ENCODE data around the gene KCNG3.

- TF ChIP-seq, protein P1, sequence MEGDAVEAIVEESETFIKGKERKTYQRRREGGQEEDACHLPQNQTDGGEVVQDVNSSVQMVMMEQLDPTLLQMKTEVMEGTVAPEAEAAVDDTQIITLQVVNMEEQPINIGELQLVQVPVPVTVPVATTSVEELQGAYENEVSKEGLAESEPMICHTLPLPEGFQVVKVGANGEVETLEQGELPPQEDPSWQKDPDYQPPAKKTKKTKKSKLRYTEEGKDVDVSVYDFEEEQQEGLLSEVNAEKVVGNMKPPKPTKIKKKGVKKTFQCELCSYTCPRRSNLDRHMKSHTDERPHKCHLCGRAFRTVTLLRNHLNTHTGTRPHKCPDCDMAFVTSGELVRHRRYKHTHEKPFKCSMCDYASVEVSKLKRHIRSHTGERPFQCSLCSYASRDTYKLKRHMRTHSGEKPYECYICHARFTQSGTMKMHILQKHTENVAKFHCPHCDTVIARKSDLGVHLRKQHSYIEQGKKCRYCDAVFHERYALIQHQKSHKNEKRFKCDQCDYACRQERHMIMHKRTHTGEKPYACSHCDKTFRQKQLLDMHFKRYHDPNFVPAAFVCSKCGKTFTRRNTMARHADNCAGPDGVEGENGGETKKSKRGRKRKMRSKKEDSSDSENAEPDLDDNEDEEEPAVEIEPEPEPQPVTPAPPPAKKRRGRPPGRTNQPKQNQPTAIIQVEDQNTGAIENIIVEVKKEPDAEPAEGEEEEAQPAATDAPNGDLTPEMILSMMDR (IDR thresholded peaks at IDR 0.05) = no peak
- no peak for TF ChIP-seq POLR2A (IDR thresholded peaks at IDR 0.05)
Measured at GRCh38 chr2:42516418-42516901, 22.7 kb upstream of the KCNG3 start.
